SU-DHL-6 (cell line): Measurements from ENCODE around the gene MKI67.

Experiments
- H2AFZ ChIP-seq: fragments of 200-600 bp; sonication (generic); 2 replicates; pipeline ENCODE4 v1.6.1; 2014; ENCODE audit warnings: low read depth, mild to moderate bottlenecking, moderate library complexity, mixed read lengths, antibody characterized with exemption, low read length; ENCODE audit not compliant: severe bottlenecking
- H3F3A ChIP-seq: fragments of 200-600 bp; shearing (Covaris generic); 2 replicates; pipeline ENCODE4 v1.6.0; 2016; ENCODE audit warnings: antibody characterized with exemption, mild to moderate bottlenecking; ENCODE audit not compliant: insufficient read depth
- H3K27ac ChIP-seq: fragments of 200-600 bp; sonication (generic); 2 replicates; pipeline ENCODE4 v1.5.1; 2016; ENCODE audit warnings: low read depth, mild to moderate bottlenecking, low read length, moderate library complexity, mixed read lengths
- H3K27me3 ChIP-seq: fragments of 200-600 bp; sonication (generic), shearing (Covaris generic); 2 replicates; pipeline ENCODE4 v1.6.0; 2014; ENCODE audit warnings: mild to moderate bottlenecking, low read length
- H3K36me3 ChIP-seq: fragments of 200-600 bp; sonication (generic); 2 replicates; pipeline ENCODE4 v1.6.1; 2014; ENCODE audit warnings: mild to moderate bottlenecking, low read length, mixed read lengths
- H3K4me2 ChIP-seq: fragments of 300-600, 200-600 bp; shearing (Covaris generic), sonication (generic); 2 replicates; pipeline ENCODE4 v1.6.0; 2014; ENCODE audit warnings: low read length, low read depth, mild to moderate bottlenecking; ENCODE audit not compliant: poor library complexity, severe bottlenecking
- H3K4me3 ChIP-seq: fragments of 200-600 bp; sonication (generic); 2 replicates; pipeline ENCODE4 v1.5.1; 2014; ENCODE audit warnings: antibody characterized with exemption, low read length, mild to moderate bottlenecking, mixed read lengths; ENCODE audit not compliant: insufficient read depth, poor library complexity, severe bottlenecking
- H3K79me2 ChIP-seq: fragments of 200-600 bp; sonication (generic); 2 replicates; pipeline ENCODE4 v1.6.1; 2014; ENCODE audit warnings: mild to moderate bottlenecking, low read length, moderate library complexity; ENCODE audit not compliant: insufficient read depth
- H3K9ac ChIP-seq: fragments of 200-600 bp; sonication (generic); 2 replicates; pipeline ENCODE4 v1.7.0; 2014; ENCODE audit warnings: mild to moderate bottlenecking, low read length
- H3K9me2 ChIP-seq: fragments of 200-600 bp; sonication (generic); replicated peaks from 2 replicates; pipeline ENCODE4 v1.6.1; 2014; ENCODE audit warnings: low read length; ENCODE audit not compliant: insufficient read depth
- H3K9me3 ChIP-seq: fragments of 200-600 bp; sonication (generic); 2 replicates; pipeline ENCODE4 v1.6.1; 2014; ENCODE audit warnings: low read length, mixed read lengths; ENCODE audit not compliant: insufficient read depth
- H4K20me1 ChIP-seq: fragments of 200-600 bp; sonication (generic); 2 replicates; pipeline ENCODE4 v1.6.1; 2014; ENCODE audit warnings: low read depth, mild to moderate bottlenecking, antibody characterized with exemption, low read length, moderate library complexity, mixed read lengths
- EZH2phosphoT487 ChIP-seq: fragments of 200-600 bp; sonication (generic), shearing (Covaris generic); conservative IDR thresholded peaks from 2 replicates; pipeline ENCODE4 v1.6.1; 2018; ENCODE audit warnings: mild to moderate bottlenecking, antibody characterized with exemption, low read length, moderate library complexity, mixed read lengths
- TF ChIP-seq, protein P1 (sequence below): fragments of 200-600 bp; sonication (generic); IDR thresholded peaks from one replicate; pipeline ENCODE4 v1.5.1; 2017; ENCODE audit warnings: antibody characterized with exemption, mild to moderate bottlenecking, low read length, moderate library complexity; ENCODE audit not compliant: insufficient read depth, poor library complexity, severe bottlenecking

MKI67 gene

DNA sequence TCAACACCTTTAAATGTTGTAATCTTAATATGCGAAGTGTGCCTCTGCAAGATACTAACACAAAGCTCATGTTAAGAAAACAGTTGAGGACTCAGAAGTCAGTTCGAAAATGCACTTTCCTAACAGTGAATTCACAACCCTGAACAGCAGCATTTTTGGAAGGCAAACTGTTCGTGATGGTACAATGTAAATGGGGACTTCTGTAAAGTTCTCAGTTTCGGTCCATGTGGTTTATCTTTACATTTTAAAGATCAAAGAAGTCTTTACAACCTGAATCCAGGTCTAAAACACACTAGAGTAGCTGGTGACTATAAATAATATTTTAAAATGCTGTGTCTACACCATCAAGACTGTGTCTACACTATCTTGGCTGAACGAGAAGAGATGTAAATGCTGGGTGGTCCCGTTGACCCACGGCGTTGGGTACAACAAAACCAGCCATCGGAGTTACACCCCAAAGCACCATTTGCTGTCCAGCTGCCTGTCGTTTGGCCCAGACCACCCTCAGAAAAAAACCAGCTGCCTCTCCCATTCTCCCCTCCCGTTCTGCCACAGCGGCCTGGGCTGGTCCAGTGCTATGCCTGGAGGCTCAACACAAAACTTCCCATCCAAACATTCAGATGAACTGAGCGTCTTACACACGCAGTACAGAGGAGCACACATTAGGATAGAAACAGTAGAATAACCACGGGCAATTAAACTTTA is 42.9 kb downstream of the MKI67 start:
- Histone ChIP-seq H4K20me1 (no peaks in the 10 kb centered on the region), H3K9ac (no peak overlapping the region), H3K9me2 (no peaks in the 10 kb centered on the region), H3K4me3 (no peak overlapping the region), H3K79me2 (no peaks in the 10 kb centered on the region), H3K36me3 (no peaks in the 10 kb centered on the region), H3F3A (no peaks in the 10 kb centered on the region), H3K4me2 (no peak overlapping the region), H3K9me3 (no peaks in the 10 kb centered on the region), H2AFZ (no peak overlapping the region), H3K27ac (no peak overlapping the region), H3K27me3 (no peaks in the 10 kb centered on the region)
- TF ChIP-seq, protein P1, sequence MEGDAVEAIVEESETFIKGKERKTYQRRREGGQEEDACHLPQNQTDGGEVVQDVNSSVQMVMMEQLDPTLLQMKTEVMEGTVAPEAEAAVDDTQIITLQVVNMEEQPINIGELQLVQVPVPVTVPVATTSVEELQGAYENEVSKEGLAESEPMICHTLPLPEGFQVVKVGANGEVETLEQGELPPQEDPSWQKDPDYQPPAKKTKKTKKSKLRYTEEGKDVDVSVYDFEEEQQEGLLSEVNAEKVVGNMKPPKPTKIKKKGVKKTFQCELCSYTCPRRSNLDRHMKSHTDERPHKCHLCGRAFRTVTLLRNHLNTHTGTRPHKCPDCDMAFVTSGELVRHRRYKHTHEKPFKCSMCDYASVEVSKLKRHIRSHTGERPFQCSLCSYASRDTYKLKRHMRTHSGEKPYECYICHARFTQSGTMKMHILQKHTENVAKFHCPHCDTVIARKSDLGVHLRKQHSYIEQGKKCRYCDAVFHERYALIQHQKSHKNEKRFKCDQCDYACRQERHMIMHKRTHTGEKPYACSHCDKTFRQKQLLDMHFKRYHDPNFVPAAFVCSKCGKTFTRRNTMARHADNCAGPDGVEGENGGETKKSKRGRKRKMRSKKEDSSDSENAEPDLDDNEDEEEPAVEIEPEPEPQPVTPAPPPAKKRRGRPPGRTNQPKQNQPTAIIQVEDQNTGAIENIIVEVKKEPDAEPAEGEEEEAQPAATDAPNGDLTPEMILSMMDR, result no peak
- TF ChIP-seq EZH2phosphoT487, result no peak

DNA sequence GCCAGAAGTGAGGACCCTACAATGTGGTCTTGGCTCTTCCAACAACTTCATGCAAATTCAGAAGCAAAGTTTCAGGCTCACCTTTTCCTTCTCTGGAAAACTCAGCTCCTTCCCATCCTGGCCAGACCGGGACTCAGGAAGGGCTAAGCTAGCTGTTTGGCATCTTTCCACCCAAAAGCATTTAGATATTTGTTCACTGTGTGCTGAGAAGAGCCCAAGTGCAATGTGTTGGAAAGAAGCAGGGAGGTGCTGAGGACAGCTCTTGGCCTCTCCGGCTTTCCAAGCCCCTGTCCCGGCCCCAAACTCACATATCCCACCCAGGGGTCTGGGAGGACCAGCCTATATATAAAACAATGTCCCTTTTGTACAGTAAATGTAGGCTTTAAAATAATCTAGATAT is 44.5 kb downstream of the MKI67 start:
- Histone ChIP-seq H3K36me3 (no peaks in the 10 kb centered on the region), H3K27me3 (no peaks in the 10 kb centered on the region), H3K9me2 (no peaks in the 10 kb centered on the region), H4K20me1 (no peaks in the 10 kb centered on the region), H3K9ac (no peak overlapping the region), H2AFZ (no peak overlapping the region), H3F3A (no peaks in the 10 kb centered on the region), H3K27ac (no peak overlapping the region), H3K4me3 (no peak overlapping the region), H3K4me2 (no peak overlapping the region), H3K79me2 (no peaks in the 10 kb centered on the region), H3K9me3 (no peaks in the 10 kb centered on the region)
- TF ChIP-seq, protein P1, result no peak

DNA sequence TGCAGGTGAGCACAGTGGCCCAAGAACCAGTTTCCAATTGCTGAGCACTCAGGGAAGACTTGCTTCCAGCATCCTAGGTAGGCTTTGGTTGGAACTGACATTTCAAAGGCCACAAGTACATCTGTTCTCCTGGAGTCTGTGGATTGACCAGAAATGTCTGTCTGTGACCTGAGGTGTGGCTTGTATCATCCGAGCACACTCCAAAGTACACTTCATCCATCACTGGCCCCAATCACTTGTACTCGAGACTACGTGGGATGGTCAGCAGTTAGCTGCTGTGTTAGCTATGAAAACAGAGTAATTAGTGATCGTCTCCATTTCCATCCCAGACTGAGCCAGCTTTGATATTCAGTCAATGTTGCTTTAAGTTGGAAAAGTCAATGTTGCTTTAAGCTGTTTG is 45.0 kb downstream of the MKI67 start:
- no peaks in the 10 kb centered on the region for H3K9me2 ChIP-seq
- TF ChIP-seq EZH2phosphoT487, result no peak
- H3K4me2 ChIP-seq, result no peak overlapping the region
- no peak overlapping the region for H3K27ac ChIP-seq
- H3K27me3 ChIP-seq, result no peaks in the 10 kb centered on the region
- H2AFZ ChIP-seq, result no peak overlapping the region
- no peaks in the 10 kb centered on the region for H3K79me2 ChIP-seq
- no peak overlapping the region for H3K4me3 ChIP-seq
- H3F3A ChIP-seq, result no peaks in the 10 kb centered on the region
- no peaks in the 10 kb centered on the region for H3K9me3 ChIP-seq
- H3K9ac ChIP-seq, result no peak overlapping the region
- no peaks in the 10 kb centered on the region for H4K20me1 ChIP-seq
- no peaks in the 10 kb centered on the region for H3K36me3 ChIP-seq

DNA sequence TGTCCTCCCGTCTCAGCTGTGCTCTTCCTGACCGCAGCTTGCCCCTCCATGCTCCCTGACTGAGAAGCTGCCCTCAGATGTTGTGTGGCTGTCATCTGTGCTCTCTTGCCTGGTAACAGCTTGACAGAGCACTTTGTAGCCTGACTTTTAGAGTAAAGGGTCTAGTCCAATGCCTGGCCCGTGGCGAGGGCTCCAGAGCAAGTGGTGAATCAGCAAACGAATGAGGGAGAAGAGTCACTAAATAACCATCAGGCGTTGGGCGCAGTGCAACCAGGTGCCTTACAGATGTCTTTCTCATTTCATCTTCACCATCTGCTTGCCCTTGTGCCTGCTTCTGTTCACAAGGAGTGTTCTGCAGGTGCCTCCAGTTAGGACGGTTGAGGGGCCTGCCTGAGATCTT is 45.6 kb downstream of the MKI67 start:
- Histone ChIP-seq H3K9me2 (no peaks in the 10 kb centered on the region), H3K27ac (no peak overlapping the region), H3K79me2 (no peaks in the 10 kb centered on the region), H2AFZ (no peak overlapping the region), H3K4me3 (no peak overlapping the region), H4K20me1 (no peaks in the 10 kb centered on the region), H3K36me3 (no peaks in the 10 kb centered on the region), H3K9ac (no peak overlapping the region), H3K9me3 (no peaks in the 10 kb centered on the region), H3F3A (no peaks in the 10 kb centered on the region), H3K4me2 (no peak overlapping the region), H3K27me3 (no peaks in the 10 kb centered on the region)
- TF ChIP-seq EZH2phosphoT487, result no peak
- TF ChIP-seq, protein P1, result no peak
